PC-9 (cell line): ENCODE results near the gene HERC4. TPM values are rescaled to one million over a fixed set of nuclear protein-coding genes. Genes with fewer than 3 reads are reported as not detected.
A peak's percentile ranks its signal among the peaks of the same experiment; 100 is the strongest.

Source experiments
- BruUV-seq: library from RNA; stranded (reverse); fragments of 400-500 nt; replicated peaks from 2 replicates; lab custom pipeline; 2021; lab: Mats Ljungman, UMichigan
- CTCF ChIA-PET: fragments of 300-600 bp; sonication (Branson Sonifier 250); formaldehyde crosslinking; loops from one replicate; lab custom pipeline; 2022; ENCODE audit warnings: antibody characterized with exemption; lab: Charles Lee
- POLR2A ChIA-PET: fragments of 300-600 bp; sonication (Branson Sonifier 250); formaldehyde crosslinking; loops from one replicate; lab custom pipeline; 2022; ENCODE audit warnings: antibody characterized with exemption; ENCODE audit not compliant: unreplicated experiment; lab: Charles Lee
- DNase-seq, 2 experiments: peaks; one replicate each; pipeline versions ENCODE4 v3.0.0 to v3.0.0-alpha.2; 2015 to 2022; ENCODE audit warnings: mixed read lengths in 1 of 2
- H2AFZ ChIP-seq: fragments of 200-600 bp; sonication (generic); 2 replicates; pipeline ENCODE4 v1.8.1; 2017; ENCODE audit warnings: antibody characterized with exemption
- H3F3A ChIP-seq: fragments of 200-600 bp; sonication (generic); 2 replicates; pipeline ENCODE4 v1.8.1; 2017; ENCODE audit warnings: antibody characterized with exemption, mild to moderate bottlenecking, low read depth; ENCODE audit not compliant: insufficient read depth
- H3K27ac ChIP-seq: fragments of 200-600 bp; sonication (generic); 2 replicates; pipeline ENCODE4 v1.6.1; 2016; ENCODE audit warnings: mixed run types
- H3K27me3 ChIP-seq: fragments of 200-600 bp; sonication (generic); 2 replicates; pipeline ENCODE4 v1.6.1; 2016; ENCODE audit warnings: low read depth, mixed run types; ENCODE audit not compliant: insufficient read depth
- H3K36me3 ChIP-seq: fragments of 200-600 bp; sonication (generic); 2 replicates; pipeline ENCODE4 v1.6.1; 2016; ENCODE audit warnings: low read depth, mixed run types
- H3K4me1 ChIP-seq: fragments of 200-600 bp; sonication (generic); replicated peaks from 2 replicates; pipeline ENCODE4 v1.6.1; 2016; ENCODE audit warnings: mixed run types; ENCODE audit not compliant: insufficient read depth
- H3K4me2 ChIP-seq: fragments of 200-600 bp; sonication (generic); 2 replicates; pipeline ENCODE4 v1.6.1; 2017; ENCODE audit warnings: mixed run types
- H3K4me3 ChIP-seq: fragments of 200-600 bp; sonication (generic); 2 replicates; pipeline ENCODE4 v1.6.1; 2016; ENCODE audit warnings: mixed run types
- H3K79me2 ChIP-seq: fragments of 200-600 bp; sonication (generic); 2 replicates; pipeline ENCODE4 v1.6.1; 2017; ENCODE audit warnings: low read depth, mixed run types
- H3K9me2 ChIP-seq: fragments of 200-600 bp; sonication (generic); 2 replicates; pipeline ENCODE4 v1.8.1; 2017; ENCODE audit warnings: mild to moderate bottlenecking; ENCODE audit not compliant: insufficient read depth
- H3K9me3 ChIP-seq: fragments of 200-600 bp; sonication (generic); 2 replicates; pipeline ENCODE4 v1.8.1; 2016; ENCODE audit warnings: low read depth; ENCODE audit not compliant: insufficient read depth
- H4K20me1 ChIP-seq: fragments of 200-600 bp; sonication (generic); 2 replicates; pipeline ENCODE4 v1.8.1; 2017; ENCODE audit not compliant: insufficient read depth
- EZH2 ChIP-seq: fragments of 200-600 bp; sonication (generic); IDR thresholded peaks from 2 replicates; pipeline ENCODE4 v1.8.0; 2017; ENCODE audit warnings: antibody characterized with exemption, low read depth
- intact Hi-C: fragments of 100-400 bp; cut with micrococcal nuclease; formaldehyde crosslinking; loops from one replicate; pipeline ENCODE4 v1.10.0; 2022; ENCODE audit not compliant: unreplicated experiment
- total RNA-seq: library from RNA; stranded (reverse); gene quantifications from 2 replicates; pipeline ENCODE4 v1.2.3, GENCODE V29; 2021
- TF ChIP-seq, protein P1 (sequence below): fragments of 200-600 bp; sonication (generic); conservative IDR thresholded peaks from 2 replicates; pipeline ENCODE4 v1.6.1; 2017; ENCODE audit warnings: mixed run types, antibody characterized with exemption, mild to moderate bottlenecking, moderate library complexity

HERC4 gene
- total RNA-seq, 1 experiment from 2014 or later, result 116 TPM

- Histone ChIP-seq H3K27me3 (no peaks in the 10 kb centered on the region), H3K79me2 (peaks cover 68% of the 10 kb centered on the region), H3K4me3 (peak overlapping the region; percentile 73), H3K4me2 (peak overlapping the region; percentile 91), H4K20me1 (no peaks in the 10 kb centered on the region), H3K36me3 (peaks cover 18% of the 10 kb centered on the region), H3K9me3 (no peaks in the 10 kb centered on the region), H3F3A (peaks cover 72% of the 10 kb centered on the region), H2AFZ (no peak overlapping the region), H3K27ac (peak overlapping the region; percentile 95), H3K4me1 (peaks cover 83% of the 10 kb centered on the region), H3K9me2 (no peaks in the 10 kb centered on the region)
- intact Hi-C loops, result no loop called here
- no TSS peak for BruUV-seq
- CTCF ChIA-PET, result interaction anchor here (0.5 to 0.6 kb wide), 2 partner anchors 16 to 300 kb away, joined by 10 to 11 read pairs; no protein-coding TSS in a partner anchor
- POLR2A ChIA-PET, result no interaction called here
- DNase-seq, result no peak
- TF ChIP-seq EZH2, result no peak
- TF ChIP-seq, protein P1, sequence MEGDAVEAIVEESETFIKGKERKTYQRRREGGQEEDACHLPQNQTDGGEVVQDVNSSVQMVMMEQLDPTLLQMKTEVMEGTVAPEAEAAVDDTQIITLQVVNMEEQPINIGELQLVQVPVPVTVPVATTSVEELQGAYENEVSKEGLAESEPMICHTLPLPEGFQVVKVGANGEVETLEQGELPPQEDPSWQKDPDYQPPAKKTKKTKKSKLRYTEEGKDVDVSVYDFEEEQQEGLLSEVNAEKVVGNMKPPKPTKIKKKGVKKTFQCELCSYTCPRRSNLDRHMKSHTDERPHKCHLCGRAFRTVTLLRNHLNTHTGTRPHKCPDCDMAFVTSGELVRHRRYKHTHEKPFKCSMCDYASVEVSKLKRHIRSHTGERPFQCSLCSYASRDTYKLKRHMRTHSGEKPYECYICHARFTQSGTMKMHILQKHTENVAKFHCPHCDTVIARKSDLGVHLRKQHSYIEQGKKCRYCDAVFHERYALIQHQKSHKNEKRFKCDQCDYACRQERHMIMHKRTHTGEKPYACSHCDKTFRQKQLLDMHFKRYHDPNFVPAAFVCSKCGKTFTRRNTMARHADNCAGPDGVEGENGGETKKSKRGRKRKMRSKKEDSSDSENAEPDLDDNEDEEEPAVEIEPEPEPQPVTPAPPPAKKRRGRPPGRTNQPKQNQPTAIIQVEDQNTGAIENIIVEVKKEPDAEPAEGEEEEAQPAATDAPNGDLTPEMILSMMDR, result no peak
These were observed 15.5 kb upstream of the HERC4 start for GRCh38 chr10:68090586-68090985.

GRCh38 chr10:68088740-68089139, 13.7 kb upstream of the HERC4 start:
- peak in 1 of 2 experiments; percentile 37 for DNase-seq
- TF ChIP-seq, protein P1, result no peak
- no peak for TF ChIP-seq EZH2
- intact Hi-C loops, result no loop called here
- H4K20me1 ChIP-seq, result no peaks in the 10 kb centered on the region
- CTCF ChIA-PET, result no interaction called here
- no peak overlapping the region for H2AFZ ChIP-seq
- peak overlapping the region; percentile 95 for H3K27ac ChIP-seq
- peaks cover 84% of the 10 kb centered on the region for H3K4me1 ChIP-seq
- H3K4me3 ChIP-seq, result peak overlapping the region; percentile 73
- POLR2A ChIA-PET, result no interaction called here
- H3K4me2 ChIP-seq, result peak overlapping the region; percentile 91
- BruUV-seq, result no TSS peak
- no peaks in the 10 kb centered on the region for H3K27me3 ChIP-seq
- H3K36me3 ChIP-seq, result peaks cover 8% of the 10 kb centered on the region
- peaks cover 55% of the 10 kb centered on the region for H3K79me2 ChIP-seq
- H3F3A ChIP-seq, result peaks cover 59% of the 10 kb centered on the region
- H3K9me3 ChIP-seq, result no peaks in the 10 kb centered on the region
- no peaks in the 10 kb centered on the region for H3K9me2 ChIP-seq

DNA sequence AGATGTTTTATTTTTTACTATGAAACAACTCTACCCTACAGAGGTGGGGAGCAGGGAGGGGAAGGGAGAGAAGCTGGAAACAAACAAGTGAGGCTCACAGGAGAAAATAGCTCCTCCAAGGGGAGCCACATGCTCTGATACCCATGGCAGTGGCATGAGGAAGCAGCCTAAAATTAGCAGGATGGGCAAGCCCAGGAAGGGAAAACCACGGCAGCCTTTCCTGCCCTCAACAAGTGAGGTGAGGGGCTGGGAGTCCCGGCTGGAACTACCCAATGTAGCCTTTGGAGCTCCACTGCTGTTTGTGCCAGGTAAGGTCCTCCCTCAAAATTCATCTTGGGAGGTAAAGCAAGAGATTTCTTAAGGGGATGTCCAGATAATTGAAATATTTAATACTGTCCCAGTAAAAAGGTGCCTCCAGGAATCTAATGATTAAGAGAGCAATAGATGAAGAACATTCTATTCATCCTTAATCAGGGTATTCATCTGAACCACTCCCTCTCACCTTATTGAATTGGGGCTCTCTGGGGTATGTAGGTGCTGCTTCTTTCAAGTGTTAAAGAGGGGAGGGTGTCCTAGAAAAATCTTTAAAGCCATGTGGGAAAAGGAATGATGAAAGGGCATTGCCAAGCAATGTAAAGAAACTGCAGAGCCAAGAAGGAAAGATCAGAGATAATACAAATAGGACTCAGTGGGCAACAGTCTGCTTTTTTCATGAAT, 12.8 kb upstream of the HERC4 start:
- TF ChIP-seq, protein P1, result no peak
- TF ChIP-seq EZH2, result no peak
- H3K27me3 ChIP-seq, result no peaks in the 10 kb centered on the region
- no peak overlapping the region for H2AFZ ChIP-seq
- peaks cover 5% of the 10 kb centered on the region for H3K36me3 ChIP-seq
- H3K9me3 ChIP-seq, result no peaks in the 10 kb centered on the region
- BruUV-seq, result TSS peak; percentile 78
- intact Hi-C loops, result loop anchor here (1.0 kb wide), 1 partner anchor 65 kb away; no protein-coding TSS in a partner anchor
- H3K27ac ChIP-seq, result peak overlapping the region; percentile 95
- DNase-seq, result peak; percentile 70 to 84
- ChIA-PET CTCF (interaction anchor here (1.2 kb wide), 1 partner anchor 10 kb away, joined by 3 read pairs; no protein-coding TSS in a partner anchor), POLR2A (interaction anchor here (0.6 to 0.9 kb wide), 6 partner anchors 9 to 204 kb away, joined by 3 to 7 read pairs (median 4); no protein-coding TSS in a partner anchor)
- peak overlapping the region; percentile 91 for H3K4me2 ChIP-seq
- H3K4me1 ChIP-seq, result peaks cover 85% of the 10 kb centered on the region
- H3F3A ChIP-seq, result peaks cover 50% of the 10 kb centered on the region
- H3K4me3 ChIP-seq, result peak overlapping the region; percentile 73
- no peaks in the 10 kb centered on the region for H3K9me2 ChIP-seq
- no peaks in the 10 kb centered on the region for H4K20me1 ChIP-seq
- peaks cover 51% of the 10 kb centered on the region for H3K79me2 ChIP-seq
